Astrocyte (in vitro differentiated cells and primary cell): ENCODE measurements around the gene TNIK. TPM values are rescaled to one million over a fixed set of nuclear protein-coding genes. Genes with fewer than 3 reads are reported as not detected.

Source experiments
- DNase-seq: peaks from one replicate; pipeline ENCODE4 v3.0.0-alpha.2; 2010; ENCODE audit warnings: low read depth
- FAIRE-seq: peaks from 2 replicates; lab custom pipeline; 2011; peaks lifted over from hg19 to GRCh38; lab: Jason Lieb, UNC
- H2AFZ ChIP-seq: 2 replicates; pipeline ENCODE4 v1.6.0; 2012; ENCODE audit warnings: low read depth, low read length, inconsistent platforms
- H3K27ac ChIP-seq: 2 replicates; pipeline ENCODE4 v1.5.1; 2011; ENCODE audit warnings: low read depth, low read length, inconsistent platforms
- H3K27me3 ChIP-seq: 2 replicates; pipeline ENCODE4 v1.6.0; 2011; ENCODE audit warnings: low read length, inconsistent platforms; ENCODE audit not compliant: insufficient read depth
- H3K36me3 ChIP-seq: 2 replicates; pipeline ENCODE4 v1.5.1; 2011; ENCODE audit warnings: low read length, inconsistent platforms; ENCODE audit not compliant: insufficient read depth
- H3K4me1 ChIP-seq: 2 replicates; pipeline ENCODE4 v1.5.1; 2011; ENCODE audit warnings: low read length, inconsistent platforms; ENCODE audit not compliant: insufficient read depth
- H3K4me2 ChIP-seq: 2 replicates; pipeline ENCODE4 v1.6.0; 2012; ENCODE audit warnings: low read length, inconsistent platforms
- H3K4me3 ChIP-seq: 2 replicates; pipeline ENCODE4 v1.5.1; 2011; ENCODE audit warnings: low read depth, mild to moderate bottlenecking, low read length, inconsistent platforms; ENCODE audit not compliant: insufficient read depth
- H3K79me2 ChIP-seq: 2 replicates; pipeline ENCODE4 v1.6.0; 2012; ENCODE audit warnings: mild to moderate bottlenecking, low read length, inconsistent platforms; ENCODE audit not compliant: insufficient read depth
- H3K9ac ChIP-seq: 2 replicates; pipeline ENCODE4 v1.6.0; 2012; ENCODE audit warnings: mild to moderate bottlenecking, low read length, inconsistent platforms
- H3K9me3 ChIP-seq: 2 replicates; pipeline ENCODE4 v1.5.1; 2012; ENCODE audit warnings: low read depth, mild to moderate bottlenecking, low read length, inconsistent platforms; ENCODE audit not compliant: insufficient read depth
- H4K20me1 ChIP-seq: 2 replicates; pipeline ENCODE4 v1.6.0; 2012; ENCODE audit warnings: low read length, inconsistent platforms; ENCODE audit not compliant: insufficient read depth
- H3K27ac Mint-ChIP-seq: one replicate; pipeline ENCODE4 v1.8.0; 2021; ENCODE audit warnings: mild to moderate bottlenecking, mixed read lengths; ENCODE audit not compliant: unreplicated experiment
- H3K27me3 Mint-ChIP-seq: one replicate; pipeline ENCODE4 v1.8.0; 2021; ENCODE audit warnings: low read depth, mixed read lengths; ENCODE audit not compliant: unreplicated experiment
- H3K36me3 Mint-ChIP-seq: one replicate; pipeline ENCODE4 v1.8.0; 2021; ENCODE audit warnings: low read depth, mixed read lengths; ENCODE audit not compliant: unreplicated experiment
- H3K4me1 Mint-ChIP-seq: one replicate; pipeline ENCODE4 v1.8.0; 2021; ENCODE audit warnings: low read depth, mixed read lengths; ENCODE audit not compliant: unreplicated experiment
- H3K4me3 Mint-ChIP-seq: one replicate; pipeline ENCODE4 v1.8.0; 2021; ENCODE audit warnings: mild to moderate bottlenecking, moderate library complexity, mixed read lengths; ENCODE audit not compliant: unreplicated experiment
- H3K9me3 Mint-ChIP-seq: one replicate; pipeline ENCODE4 v1.8.0; 2021; ENCODE audit warnings: mild to moderate bottlenecking, mixed read lengths; ENCODE audit not compliant: unreplicated experiment
- EZH2 ChIP-seq: IDR thresholded peaks from 2 replicates; pipeline ENCODE4 v1.6.1; 2012; ENCODE audit warnings: mild to moderate bottlenecking, low read length, inconsistent platforms; ENCODE audit not compliant: insufficient read depth
- total RNA-seq: library from RNA; stranded (reverse); gene quantifications from 2 replicates; pipeline ENCODE4 v1.2.1, GENCODE V29; 2021
- TF ChIP-seq, protein P1 (sequence below): IDR thresholded peaks from 2 replicates; pipeline ENCODE4 v1.5.1; 2011; ENCODE audit warnings: low read depth, mild to moderate bottlenecking, inconsistent platforms, low read length, moderate library complexity; ENCODE audit not compliant: insufficient read depth

TNIK gene
- total RNA-seq, 1 donor from 2014 or later, result 70.0 TPM

GRCh38 chr3:171328419-171329082 is 131.7 kb downstream of the TNIK start:
- Histone ChIP-seq H2AFZ (no peak overlapping the region), H4K20me1 (peaks cover 12% of the 10 kb centered on the region), H3K9ac (no peak overlapping the region), H3K4me2 (no peak overlapping the region), H3K4me1 (no peaks in the 10 kb centered on the region), H3K4me3 (no peak overlapping the region), H3K36me3 (no peaks in the 10 kb centered on the region), H3K27me3 (no peaks in the 10 kb centered on the region), H3K79me2 (no peaks in the 10 kb centered on the region), H3K27ac (no peak overlapping the region), H3K9me3 (no peaks in the 10 kb centered on the region)
- Mint-ChIP-seq H3K9me3 (no peaks in the 10 kb centered on the region), H3K4me3 (no peak overlapping the region), H3K4me1 (peaks cover 26% of the 10 kb centered on the region), H3K27me3 (no peaks in the 10 kb centered on the region), H3K36me3 (peaks cover 7% of the 10 kb centered on the region), H3K27ac (no peak overlapping the region)
- TF ChIP-seq EZH2, result no peak
- TF ChIP-seq, protein P1, sequence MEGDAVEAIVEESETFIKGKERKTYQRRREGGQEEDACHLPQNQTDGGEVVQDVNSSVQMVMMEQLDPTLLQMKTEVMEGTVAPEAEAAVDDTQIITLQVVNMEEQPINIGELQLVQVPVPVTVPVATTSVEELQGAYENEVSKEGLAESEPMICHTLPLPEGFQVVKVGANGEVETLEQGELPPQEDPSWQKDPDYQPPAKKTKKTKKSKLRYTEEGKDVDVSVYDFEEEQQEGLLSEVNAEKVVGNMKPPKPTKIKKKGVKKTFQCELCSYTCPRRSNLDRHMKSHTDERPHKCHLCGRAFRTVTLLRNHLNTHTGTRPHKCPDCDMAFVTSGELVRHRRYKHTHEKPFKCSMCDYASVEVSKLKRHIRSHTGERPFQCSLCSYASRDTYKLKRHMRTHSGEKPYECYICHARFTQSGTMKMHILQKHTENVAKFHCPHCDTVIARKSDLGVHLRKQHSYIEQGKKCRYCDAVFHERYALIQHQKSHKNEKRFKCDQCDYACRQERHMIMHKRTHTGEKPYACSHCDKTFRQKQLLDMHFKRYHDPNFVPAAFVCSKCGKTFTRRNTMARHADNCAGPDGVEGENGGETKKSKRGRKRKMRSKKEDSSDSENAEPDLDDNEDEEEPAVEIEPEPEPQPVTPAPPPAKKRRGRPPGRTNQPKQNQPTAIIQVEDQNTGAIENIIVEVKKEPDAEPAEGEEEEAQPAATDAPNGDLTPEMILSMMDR, result no peak
- no peak for FAIRE-seq
- no peak for DNase-seq

GRCh38 chr3:171327441-171328174 is 132.6 kb downstream of the TNIK start:
- Histone ChIP-seq H2AFZ (no peak overlapping the region), H3K36me3 (no peaks in the 10 kb centered on the region), H3K27ac (no peak overlapping the region), H3K27me3 (no peaks in the 10 kb centered on the region), H4K20me1 (peaks cover 11% of the 10 kb centered on the region), H3K9me3 (no peaks in the 10 kb centered on the region), H3K4me2 (no peak overlapping the region), H3K4me1 (no peaks in the 10 kb centered on the region), H3K4me3 (no peak overlapping the region), H3K9ac (no peak overlapping the region), H3K79me2 (no peaks in the 10 kb centered on the region)
- Mint-ChIP-seq H3K4me1 (peaks cover 26% of the 10 kb centered on the region), H3K27ac (no peak overlapping the region), H3K27me3 (no peaks in the 10 kb centered on the region), H3K4me3 (no peak overlapping the region), H3K36me3 (peaks cover 7% of the 10 kb centered on the region), H3K9me3 (no peaks in the 10 kb centered on the region)
- TF ChIP-seq, protein P1, result no peak
- no peak for TF ChIP-seq EZH2
- no peak for FAIRE-seq
- DNase-seq, result no peak
